HK-2 (cell line): ENCODE results near the gene UQCRC2.
"Not testable (repeated sequence)": the region's sequence is repeated elsewhere in the genome, so short reads cannot be mapped to it uniquely, and the experiment has no call there.

ENCODE experiments used
- DNase-seq: peaks from one replicate; pipeline ENCODE4 v3.0.0-alpha.2; 2018; ENCODE audit not compliant: unreplicated experiment

Gene UQCRC2

DNA sequence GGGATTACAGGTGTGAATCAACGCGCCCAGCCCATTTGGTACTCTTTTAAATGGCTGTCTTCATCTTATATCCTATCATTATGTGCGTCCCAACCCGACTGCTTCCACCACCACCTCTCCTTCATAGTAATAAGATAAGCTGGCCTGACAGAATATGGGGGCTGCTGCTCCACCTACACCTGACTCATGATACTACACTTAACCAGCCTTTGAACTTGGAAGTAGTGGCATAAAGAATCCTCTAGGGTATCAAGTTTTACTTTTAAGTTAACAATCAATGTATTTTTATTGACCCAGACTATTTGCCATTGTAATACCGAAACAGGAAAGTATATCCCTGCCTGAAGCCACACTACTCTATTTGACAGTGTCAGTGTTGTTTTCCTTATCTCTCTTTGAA, 28.9 kb downstream of the UQCRC2 start:
- DNase-seq = no peak

DNA sequence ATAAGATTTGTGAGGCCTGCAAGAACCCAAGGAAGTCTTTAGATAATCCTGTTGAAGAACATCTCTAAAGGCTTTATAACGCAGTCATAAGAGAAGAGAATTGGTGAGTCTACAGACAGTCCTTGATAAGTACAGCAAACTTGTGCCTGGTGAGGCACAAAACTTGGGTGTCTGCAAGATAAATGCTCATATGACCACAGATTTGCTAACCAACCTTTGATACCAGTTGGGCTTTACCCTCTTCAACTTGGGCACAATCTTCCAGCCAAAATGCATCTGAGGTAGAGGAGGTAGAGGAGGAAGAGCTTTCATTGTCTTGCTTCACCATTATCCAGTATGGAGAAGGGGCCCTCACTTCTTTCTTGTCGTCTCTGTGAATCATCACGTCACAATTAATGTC, 30.9 kb downstream of the UQCRC2 start:
- no peak for DNase-seq

DNA sequence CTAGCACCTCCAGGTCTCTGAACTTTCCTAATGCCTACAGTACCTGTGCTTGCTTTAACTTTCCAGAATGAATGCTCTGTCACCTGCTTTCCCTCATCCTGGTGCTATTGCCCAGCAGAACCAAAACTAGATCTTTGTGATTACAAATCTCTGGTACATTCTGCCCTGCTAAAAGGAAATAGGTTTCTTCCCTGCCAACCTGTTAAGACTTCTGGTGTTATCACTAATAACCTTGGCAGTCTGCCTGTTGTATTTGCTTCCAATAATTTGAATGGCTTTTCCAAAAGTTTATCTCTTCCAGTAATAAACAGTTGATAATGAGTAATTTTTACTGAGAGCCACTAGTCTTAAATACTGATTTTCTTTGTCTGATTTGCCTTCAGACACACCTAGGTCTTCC, 32.4 kb downstream of the UQCRC2 start:
- DNase-seq = no peak

DNA sequence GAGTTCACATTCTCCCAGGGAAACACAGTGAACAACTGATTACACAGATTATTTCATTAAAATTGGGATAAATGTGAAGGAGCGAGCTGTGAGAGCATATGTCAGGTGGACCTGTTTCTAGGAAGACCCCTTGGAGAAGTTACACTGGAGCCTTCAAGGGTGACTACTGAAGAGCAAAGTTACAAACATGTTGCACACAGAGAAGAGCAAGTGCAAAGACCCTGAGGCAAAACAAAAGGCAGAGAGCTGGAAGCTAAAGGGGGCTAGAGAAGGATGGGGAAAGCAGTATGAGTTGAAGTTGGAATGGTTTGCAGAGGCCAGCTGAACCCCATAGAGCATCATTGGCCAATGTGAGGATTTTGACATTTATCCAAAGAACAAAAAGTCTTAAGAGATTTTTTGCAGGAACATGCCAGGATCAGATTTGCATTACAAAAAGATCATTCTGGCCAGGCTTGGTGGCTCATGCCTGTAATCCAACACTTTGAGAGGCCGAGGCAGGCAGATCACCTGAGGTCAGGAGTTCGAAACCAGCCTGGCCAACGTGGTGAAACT, 33.6 kb downstream of the UQCRC2 start:
- no peak for DNase-seq

DNA sequence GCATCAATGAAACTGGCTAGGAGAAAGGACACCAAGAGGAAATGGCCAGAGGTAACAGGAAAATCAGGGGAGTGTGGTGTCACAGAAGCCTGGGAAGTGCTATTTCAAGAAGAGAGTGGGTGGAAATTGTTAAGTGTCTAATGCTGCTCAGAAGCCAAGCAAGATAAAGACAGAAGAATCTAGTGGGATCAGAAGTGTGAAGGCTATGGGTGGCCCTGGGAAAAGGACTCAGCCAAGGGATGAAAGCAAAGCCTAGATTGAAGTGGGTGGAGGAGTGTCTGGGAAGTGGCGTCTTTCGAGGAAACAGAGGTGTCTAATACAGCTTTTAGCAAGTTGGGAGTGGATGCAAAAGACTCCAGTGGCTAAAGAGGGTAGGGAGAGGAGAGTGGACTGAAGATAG, 34.3 kb downstream of the UQCRC2 start:
- DNase-seq = no peak

DNA sequence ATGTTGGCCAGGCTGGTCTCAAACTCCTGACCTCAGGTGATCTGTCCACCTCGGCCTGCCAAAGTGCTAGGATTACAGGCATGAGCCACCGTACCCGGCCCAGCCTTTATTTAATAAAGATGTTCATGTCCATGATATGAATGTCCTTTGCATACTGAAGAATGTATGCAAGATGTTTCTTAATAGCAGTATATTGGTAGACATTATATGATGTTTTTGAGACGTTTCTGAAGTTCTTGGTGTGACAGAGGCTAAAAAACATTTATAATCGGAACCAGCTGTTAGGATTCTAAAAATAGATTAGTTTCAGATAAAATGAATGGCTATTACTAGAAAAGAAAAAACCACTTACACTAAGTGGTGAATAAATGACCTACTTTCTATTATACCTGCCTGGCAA, 36.0 kb downstream of the UQCRC2 start:
- no peak for DNase-seq

DNA sequence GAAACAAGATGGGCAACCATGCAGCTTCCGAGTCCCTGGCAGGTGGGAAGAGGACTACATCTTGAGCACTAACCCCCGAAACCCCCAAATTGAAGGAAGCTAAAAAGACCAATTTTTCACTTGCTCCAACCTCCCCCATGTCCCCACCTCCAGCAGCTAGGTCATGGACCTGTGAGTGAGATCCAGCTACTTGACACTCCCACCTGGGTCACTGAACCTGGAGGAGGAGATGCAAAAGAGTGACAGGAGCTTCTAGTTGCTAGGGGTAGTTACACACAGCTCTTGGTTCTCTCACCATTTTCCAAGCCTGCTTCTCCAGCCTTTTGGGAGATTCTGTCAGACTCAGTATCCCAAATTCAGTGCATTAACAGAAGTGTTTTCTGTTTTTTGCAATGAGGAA, 36.6 kb downstream of the UQCRC2 start:
- no peak for DNase-seq

DNA sequence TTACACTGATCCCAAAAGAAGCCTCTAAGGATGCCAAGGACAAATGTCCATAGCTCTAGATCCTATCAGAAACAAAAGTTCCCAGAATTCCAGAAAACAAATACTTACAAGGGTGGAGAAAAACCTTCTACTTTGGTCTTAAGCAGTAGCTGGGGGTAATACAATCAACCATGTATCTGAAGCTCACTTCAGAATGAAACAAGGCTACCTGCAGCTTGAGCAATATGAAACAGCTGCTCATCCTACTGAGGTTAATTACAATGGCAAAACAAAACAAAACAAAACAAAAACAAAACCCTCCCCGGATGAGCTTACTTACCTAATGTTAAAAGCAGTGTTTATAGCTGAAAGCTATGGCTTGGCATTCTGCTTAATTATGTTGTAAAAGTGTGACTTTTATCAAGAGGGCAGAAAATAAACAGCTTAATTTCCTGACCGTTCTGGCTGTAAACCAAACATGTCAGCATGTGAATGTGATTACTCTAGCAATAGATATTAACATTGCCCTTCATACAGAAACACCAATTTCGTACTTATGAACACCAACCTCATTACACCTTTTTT, 37.3 kb downstream of the UQCRC2 start:
- DNase-seq = no peak

DNA sequence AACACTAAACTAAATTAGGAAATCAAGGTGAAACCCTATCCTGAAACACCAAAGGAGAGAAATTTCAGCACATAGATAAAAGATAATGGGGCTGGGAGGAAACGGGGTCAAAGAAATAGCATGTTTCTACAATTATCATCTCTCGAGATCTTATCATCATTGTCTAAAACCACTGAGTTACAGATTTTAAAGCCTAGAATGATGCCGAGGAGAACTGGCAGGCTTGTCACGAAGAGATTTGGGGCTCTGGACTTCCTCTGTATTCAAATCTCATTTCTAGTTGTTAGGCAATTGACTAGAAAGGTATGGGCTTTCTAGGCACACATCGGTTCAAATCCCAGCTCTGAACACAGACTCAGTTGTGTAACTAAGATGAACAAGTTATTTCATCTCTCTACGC, 38.5 kb downstream of the UQCRC2 start:
- no peak for DNase-seq

DNA sequence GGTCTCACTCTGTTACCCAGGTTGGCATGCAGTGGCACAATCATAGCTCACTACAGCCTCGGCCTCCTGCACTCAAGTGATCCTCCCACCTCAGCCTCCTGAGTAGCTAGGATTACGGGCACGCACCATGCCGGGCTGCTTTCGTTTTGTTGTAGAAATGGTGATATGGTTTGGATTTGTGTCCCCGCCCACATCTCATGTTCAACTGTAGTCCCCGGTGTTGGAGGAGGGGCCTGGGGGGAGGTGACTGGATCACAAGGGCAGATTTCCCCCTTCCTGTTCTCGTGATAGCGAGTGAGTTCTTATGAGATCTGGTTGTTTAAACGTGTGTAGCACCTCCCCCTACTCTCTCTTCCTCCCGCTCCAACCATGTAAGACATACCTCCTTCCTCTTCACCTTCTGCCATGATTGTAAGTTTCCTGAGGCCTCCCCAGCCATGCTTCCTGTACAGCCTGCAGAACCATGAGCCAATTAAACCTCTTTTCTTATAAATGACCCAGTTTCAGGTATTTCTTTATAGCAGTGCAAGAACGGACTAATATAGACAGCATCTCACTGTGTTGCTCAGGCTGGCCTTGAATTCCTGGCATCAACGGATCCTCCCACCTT, 41.8 kb downstream of the UQCRC2 start:
- DNase-seq = no peak

DNA sequence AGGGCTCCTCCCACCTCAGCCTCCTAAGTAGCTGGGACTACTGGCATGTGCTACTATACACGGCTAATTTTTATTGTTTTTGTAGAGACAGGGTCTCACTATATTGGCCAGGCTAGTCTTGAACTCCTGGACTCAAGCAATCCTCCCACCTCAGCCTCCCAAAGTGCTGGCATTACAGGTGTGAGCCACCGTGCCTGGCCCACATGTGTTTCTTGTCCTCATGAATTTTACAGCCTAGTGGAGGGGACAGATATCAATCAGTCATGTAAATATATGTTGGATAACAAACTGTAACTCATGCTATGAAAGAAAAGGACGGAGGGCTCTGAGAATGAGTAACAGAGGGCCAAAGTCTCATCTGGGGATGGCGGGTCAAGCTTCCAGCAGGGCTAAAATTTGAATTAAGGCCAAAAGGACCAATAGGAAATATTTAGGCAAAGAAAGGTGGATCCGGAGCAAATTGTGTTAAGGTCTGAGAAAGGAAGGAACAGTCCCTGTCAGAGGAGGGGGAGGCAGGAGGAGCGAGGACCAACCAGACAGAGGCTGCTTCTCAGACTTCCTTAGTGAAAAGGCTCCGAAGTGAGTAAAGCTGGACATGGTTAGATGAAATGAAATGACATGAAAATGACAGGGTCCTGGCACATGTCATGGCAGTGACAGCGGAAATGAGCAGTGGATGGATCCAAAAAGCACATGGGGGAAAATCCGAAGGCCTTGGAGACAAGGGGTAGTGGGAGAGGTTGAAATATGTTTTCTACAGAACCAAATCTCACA, 43.9 kb downstream of the UQCRC2 start:
- DNase-seq = no peak

DNA sequence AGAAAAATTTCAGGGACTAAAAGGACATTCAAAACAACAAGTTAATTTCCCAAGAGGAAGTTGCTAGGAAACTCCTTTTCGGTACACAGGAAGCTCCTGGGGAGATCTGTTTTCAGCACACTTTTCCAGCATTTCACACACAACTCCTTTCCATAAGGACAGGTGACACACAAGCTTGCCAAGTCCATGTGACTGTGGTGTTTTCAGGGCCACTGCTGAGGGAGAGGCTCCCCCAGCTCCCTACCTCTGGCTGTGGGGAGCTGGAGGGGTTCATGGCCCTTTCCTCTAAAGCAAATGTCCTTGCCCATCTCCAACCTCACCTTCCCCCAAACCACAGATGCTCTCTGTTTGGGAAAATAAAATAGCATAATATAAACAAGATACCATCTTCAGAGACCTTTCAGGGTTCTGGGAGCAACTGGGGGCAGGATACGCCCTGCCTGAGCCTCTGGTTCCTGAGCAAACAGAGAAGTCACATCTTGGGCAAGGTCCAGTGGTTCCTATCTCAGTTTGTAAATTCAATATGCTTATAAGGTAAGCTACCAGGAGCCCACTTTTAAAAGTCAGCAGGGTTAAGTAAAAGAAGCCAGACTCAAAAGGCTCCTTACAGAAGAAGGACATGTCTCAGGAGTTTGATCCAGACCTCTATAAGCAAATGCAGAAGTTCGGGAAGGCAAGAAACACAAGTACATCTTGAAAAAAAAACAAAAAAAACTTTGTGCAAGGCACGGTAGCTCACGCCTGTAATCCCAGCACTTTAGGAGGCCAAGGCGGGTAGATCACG, 44.7 kb downstream of the UQCRC2 start:
- DNase-seq = no peak

DNA sequence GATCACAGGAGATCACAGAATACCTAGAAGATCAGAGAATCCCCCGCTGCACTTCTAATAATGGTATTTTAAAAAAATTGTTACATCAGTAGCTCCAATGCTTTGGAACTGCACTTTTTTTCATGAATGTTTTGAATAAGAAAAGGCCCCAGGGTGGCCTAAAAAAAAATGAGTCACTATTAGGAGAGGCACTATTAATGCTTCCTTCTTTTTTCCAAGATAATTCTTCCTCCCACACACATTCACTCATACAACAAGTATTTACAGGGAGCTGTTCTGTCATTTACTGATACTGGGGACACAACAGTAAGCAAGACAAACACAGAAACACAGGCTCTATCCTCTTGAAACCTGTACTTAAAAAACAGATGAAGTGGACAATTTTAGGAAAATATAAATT, 48.4 kb downstream of the UQCRC2 start:
- no peak for DNase-seq

DNA sequence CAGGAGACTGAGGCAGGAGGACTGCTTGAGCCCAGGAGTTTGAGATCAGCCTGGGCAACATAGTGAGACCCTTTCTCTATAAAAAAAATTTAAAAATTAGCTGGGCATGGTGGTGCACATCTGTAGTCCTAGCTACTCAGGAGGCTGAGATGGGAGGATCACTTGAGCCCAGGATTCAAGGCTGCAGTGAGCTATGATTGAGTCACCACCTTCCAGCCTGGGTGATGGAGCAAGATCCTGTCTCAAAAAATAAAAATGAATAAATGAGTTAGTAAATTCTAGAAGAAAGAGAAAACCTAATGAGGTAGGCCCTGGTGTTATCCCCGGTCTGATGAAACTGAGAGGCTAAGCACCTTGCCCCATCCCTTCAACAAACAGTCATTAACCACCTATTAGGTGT, 48.9 kb downstream of the UQCRC2 start:
- not testable (repeated sequence) for DNase-seq

DNA sequence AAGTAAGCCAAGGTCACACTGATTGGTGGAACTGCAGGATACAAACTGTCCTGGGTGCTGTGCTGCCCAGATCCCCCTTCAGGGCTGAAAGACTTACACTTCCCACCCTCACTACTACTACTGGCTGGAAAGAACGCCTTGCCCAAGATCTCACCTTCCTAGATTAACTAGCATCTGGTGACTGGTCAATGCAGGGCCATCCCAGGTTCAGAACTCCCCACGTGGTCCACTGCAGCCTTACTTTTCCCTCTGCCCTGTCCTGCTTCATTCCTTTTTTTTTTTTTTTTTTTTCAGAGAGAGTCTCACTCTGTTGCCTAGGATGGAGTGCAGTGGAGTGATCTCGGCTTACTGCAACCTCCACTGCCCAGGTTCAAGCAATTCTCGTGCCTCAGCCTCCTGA, 50.0 kb downstream of the UQCRC2 start:
- no peak for DNase-seq

DNA sequence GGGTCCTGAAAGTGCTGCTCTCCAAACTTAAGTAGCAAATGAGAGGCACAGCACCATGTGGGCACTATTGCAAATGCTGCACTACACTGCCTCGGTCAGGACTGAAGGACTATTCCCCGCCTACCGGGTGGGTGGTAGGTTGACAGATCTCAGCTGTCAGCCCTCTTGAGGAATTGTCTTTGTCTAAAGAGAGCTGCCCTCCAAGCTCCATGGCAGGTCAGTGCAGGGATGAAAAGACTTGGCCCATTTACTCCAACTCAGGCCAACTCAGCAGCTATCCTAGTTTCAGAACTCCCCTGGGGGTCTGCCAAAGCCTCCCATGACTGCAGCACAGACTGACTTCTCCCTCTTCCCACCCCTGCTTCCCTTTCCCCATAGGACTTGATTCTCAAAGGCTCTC, 51.2 kb downstream of the UQCRC2 start:
- no peak for DNase-seq

DNA sequence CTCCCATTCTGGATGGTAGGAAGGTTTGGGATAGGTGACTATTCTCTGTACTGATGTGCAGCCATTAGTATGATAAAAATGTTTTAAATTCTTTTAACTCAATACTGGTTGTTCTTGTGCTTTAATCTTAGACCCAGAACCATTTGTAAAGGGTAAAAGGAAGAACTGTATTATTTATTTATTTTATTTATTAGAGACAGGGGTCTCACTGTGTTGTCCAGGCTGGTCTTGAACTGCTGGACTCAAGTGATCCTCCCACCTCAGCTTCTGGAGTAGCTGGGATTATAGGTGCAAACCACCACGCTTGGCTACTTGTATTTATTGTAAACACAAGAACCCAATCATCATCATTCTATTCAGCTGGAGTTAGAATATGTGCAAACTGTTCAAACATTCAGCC, 52.6 kb downstream of the UQCRC2 start:
- no peak for DNase-seq

DNA sequence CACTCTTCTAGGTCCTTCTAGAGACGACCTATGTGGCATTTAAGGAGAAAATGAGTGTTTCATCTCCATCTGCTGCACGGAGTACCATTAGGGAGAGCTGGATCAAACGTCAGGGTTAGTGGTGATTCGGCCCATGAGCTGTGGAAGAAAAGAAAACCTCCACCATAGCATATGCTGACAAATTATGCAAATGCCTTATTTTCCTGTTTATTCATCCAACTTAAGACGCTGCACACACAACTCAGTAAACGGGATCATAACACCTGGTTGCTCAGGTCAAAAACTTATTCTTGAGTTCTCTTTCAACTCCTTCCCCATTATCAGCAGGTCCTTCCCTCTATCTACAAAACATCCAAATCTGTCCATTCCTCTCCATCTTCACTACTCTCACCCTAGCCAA, 53.5 kb downstream of the UQCRC2 start:
- DNase-seq = no peak

DNA sequence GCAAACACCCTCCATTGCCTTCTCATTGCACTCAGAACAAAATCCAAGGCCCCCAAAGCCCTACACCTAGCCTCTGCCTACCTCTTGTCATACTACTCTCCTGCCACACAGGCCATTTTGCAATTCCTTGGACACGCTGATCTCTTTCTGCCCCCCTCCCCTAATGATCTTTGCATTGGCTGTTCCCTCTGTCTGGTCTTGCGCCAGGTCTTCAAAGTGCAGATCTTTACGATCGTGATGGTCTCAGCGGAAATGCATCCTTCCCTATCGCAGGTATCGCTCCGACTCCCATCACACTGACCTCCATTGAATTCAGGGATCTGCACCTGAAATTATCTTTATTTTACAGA, 54.0 kb downstream of the UQCRC2 start:
- no peak for DNase-seq

DNA sequence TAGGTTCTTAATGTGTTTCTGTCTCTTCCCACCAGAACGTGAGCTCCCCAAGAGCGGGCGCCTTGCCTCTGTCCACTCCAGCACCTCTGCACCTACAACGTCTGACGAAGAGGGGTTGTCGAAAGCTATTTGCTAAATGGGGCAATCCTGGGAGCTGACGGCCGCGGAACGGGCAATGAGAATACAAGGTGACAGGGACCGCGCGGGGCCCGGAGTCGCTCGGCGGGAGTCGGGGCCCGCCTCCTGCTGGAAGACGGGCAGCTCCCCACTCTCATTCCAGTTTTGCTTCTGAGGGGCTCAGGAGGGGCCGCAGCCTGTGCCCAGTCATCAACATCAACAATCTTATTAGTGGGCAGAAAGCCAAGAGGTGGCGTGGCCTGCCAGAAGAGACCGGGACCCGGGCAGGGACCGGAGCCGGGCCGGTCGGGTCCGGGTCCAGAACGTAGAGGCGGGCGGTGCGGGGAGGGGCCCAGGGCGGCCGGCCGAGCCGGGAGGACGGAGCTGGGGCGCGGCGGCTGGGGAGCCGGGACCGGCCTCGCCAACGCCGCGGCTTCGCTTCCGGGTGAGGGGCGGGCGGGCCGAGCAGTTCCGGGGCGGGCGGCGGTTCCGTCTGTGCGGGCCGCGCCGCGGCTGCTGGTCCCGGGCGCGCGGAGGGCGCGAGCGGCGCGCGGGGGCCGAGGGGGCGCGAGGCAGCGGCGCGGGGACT, 54.5 kb downstream of the UQCRC2 start, which contains the start of gene MOSMO:
TSS of gene MOSMO (plus strand) at position 603 of the 706 bp plus-strand sequence. CDS start 191 bp downstream, outside the sequence.
- DNase-seq = peak; percentile 48

DNA sequence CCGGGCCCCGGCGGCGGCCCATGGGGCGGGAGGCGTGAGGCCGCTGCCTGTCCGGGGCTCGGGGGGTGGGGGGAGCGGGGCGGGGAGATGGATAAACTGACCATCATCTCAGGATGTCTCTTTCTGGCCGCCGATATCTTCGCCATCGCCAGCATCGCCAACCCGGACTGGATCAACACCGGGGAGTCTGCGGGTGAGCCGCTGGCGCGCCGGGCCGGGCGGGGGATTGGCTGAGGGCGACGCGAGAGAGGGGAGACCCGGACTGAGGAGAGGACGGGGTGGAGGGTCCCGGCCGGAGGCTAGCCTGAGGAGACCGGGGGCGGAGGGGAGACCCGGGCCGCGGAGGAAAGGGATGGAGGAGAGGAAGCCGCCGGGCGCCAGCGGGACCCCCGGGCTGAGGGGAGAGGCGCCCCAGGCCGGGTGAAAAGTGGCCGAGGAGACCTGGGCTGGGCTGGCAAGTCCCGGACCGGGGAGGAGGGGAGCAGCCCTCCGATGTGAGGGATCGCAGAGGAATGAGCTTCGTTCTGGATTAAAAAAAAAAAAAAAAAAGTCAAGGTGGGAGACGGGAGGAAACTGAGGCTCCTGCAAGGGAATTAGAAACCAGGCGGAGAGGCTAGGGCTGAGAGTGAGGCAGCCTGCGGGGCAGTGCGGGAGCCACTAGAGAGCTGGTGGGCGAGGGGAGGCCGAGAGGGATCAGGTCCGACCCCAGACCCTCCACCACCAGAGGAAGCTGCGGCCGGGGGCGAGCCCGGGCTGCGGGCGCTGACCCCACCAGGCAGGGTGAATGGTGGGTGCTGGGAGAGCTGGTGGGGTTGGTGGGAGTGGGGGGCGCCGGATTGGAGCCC, 55.3 kb downstream of the UQCRC2 start:
- peak; percentile 27 for DNase-seq
